Neuron (in vitro differentiated cells): ENCODE results near the gene DDB1.
A peak's percentile ranks its signal among the peaks of the same experiment; 100 is the strongest.

ENCODE experiments used
- H2AFZ ChIP-seq: one replicate; pipeline ENCODE4 v1.6.1; 2013; ENCODE audit warnings: low read depth, mild to moderate bottlenecking, inconsistent platforms, low read length, moderate library complexity
- H3K27me3 ChIP-seq: one replicate; pipeline ENCODE4 v1.6.1; 2013; ENCODE audit warnings: low read length; ENCODE audit not compliant: insufficient read depth
- H3K36me3 ChIP-seq: one replicate; pipeline ENCODE4 v1.6.1; 2013; ENCODE audit warnings: low read length; ENCODE audit not compliant: insufficient read depth
- H3K4me1 ChIP-seq: one replicate; pipeline ENCODE4 v1.6.1; 2013; ENCODE audit warnings: low read length; ENCODE audit not compliant: insufficient read depth
- H3K4me3 ChIP-seq: 2 replicates; pipeline ENCODE4 v1.5.1; 2013; ENCODE audit warnings: mild to moderate bottlenecking, low read length, moderate library complexity
- H3K9me3 ChIP-seq: one replicate; pipeline ENCODE4 v1.6.1; 2013; ENCODE audit warnings: low read length

DDB1 gene

DNA sequence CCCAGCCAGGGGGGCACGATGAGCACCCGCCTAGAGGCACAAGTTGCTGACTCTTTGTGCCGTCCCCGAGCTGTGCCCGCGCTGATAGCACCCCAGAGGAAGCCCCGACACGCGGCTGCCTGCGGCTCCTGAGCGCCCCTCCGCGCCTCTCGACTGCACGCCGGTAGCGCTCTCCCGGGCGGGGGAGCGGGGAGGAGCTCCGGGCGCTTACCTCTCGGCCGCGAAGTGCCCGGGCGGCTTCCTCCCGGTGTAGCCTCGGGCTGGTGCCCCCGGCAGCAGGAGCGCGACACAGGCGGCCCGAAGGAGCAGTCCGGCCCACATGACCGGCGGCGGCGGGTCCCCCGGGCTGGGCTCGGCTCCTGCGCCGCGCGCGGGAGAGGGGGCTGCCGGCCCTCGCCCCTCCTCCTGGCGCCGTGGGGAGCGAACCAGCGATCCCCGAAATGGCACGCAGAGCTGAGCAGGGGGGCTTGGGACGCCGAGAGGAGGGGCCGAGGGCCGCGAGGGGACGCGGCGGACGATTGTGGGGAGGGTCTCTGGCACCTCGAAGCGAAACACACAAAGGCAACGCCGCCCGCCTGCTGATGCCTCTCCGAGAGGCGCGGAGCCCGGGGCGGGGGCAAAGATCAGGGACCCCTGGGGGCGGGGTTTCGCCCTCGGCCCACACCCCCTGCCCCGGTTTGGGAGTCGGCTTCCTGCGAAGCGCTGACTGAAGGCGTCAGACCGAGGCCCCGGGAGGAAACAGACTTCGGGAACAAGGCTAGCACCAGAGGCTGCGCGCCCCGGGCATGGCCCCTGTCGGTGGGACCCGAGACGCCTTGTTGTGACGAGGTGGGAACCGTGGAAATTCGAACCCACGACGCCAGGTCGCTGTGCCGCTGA, 37.9 kb downstream of the DDB1 start, which contains the start of gene VWCE:
TSS of gene VWCE (minus strand) at position 600 of the 879 bp plus-strand sequence. CDS start at position 321, 279 bp downstream.
- peaks cover 29% of the 10 kb centered on the region for H3K36me3 ChIP-seq
- H3K27me3 ChIP-seq = no peaks in the 10 kb centered on the region
- no peaks in the 10 kb centered on the region for H3K9me3 ChIP-seq
- no peak within 1 kb of the TSS for H2AFZ ChIP-seq
- H3K4me3 ChIP-seq = peak within 1 kb of the TSS; percentile 29
- peaks cover 33% of the 10 kb centered on the region for H3K4me1 ChIP-seq

DNA sequence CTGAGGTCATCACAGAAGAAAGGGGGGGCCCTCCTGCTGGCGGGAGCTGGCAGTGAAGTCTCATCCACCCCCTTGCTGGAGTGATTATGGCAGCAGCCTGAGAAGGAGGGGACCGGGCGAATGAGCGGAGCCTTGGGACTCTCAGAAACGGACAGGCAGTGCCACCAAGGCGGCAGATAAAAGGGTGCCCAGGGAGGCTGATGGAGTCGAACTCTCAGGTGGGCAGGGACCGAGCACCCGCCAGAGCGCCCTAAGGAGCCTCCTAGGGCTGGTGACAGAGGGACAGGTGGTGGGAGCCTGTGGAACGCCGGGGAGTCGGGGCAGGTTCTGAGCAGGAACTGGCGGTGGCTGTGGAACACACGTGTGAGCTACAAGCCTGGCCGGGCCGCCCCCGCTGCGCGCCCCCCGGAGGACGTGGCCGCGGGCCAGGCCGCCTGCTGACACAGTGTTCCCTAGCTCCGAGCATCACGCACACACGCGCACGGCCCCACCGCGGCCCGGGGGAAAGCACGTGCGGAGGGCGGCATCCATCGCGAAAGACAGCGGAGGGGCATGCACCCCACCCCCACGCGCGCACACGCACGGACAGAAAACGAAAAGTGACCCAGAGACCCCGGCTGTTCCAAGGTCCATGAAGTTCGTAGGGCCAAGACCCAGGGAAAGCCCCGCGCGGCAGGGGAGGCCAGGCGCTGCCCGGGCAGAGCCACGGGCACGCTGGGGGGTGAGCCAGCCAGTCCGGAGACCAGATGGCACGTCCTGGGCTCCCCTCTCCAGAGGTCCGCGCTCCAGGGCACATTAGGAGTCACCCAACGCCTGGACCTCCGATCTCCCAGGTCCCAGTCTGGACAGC, 38.8 kb downstream of the DDB1 start:
- no peak overlapping the region for H2AFZ ChIP-seq
- no peaks in the 10 kb centered on the region for H3K9me3 ChIP-seq
- H3K4me3 ChIP-seq = peak overlapping the region; percentile 29
- H3K27me3 ChIP-seq = no peaks in the 10 kb centered on the region
- peaks cover 20% of the 10 kb centered on the region for H3K36me3 ChIP-seq
- peaks cover 31% of the 10 kb centered on the region for H3K4me1 ChIP-seq

DNA sequence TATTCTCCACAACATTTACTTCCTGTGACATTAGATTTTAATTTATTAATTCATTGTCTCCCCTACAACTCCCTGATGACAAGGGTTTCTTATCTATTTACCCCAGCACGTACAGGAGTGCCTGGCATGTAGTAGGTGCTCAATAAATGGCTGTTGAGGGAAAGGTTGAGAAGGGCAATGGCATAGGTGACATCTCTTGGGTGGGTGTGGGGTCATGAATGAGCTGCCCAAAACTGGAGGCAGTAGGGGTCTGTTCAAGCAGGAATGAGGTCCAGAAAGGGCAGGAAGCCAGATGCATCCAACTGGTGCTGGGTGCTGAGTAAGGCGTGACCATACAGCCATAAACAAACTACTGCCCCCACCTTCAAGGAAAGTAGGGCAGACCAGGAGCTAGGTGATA, 40.5 kb downstream of the DDB1 start:
- no peaks in the 10 kb centered on the region for H3K9me3 ChIP-seq
- H2AFZ ChIP-seq = no peak overlapping the region
- H3K27me3 ChIP-seq = no peaks in the 10 kb centered on the region
- H3K4me3 ChIP-seq = no peak overlapping the region
- peaks cover 15% of the 10 kb centered on the region for H3K4me1 ChIP-seq
- peaks cover 4% of the 10 kb centered on the region for H3K36me3 ChIP-seq

DNA sequence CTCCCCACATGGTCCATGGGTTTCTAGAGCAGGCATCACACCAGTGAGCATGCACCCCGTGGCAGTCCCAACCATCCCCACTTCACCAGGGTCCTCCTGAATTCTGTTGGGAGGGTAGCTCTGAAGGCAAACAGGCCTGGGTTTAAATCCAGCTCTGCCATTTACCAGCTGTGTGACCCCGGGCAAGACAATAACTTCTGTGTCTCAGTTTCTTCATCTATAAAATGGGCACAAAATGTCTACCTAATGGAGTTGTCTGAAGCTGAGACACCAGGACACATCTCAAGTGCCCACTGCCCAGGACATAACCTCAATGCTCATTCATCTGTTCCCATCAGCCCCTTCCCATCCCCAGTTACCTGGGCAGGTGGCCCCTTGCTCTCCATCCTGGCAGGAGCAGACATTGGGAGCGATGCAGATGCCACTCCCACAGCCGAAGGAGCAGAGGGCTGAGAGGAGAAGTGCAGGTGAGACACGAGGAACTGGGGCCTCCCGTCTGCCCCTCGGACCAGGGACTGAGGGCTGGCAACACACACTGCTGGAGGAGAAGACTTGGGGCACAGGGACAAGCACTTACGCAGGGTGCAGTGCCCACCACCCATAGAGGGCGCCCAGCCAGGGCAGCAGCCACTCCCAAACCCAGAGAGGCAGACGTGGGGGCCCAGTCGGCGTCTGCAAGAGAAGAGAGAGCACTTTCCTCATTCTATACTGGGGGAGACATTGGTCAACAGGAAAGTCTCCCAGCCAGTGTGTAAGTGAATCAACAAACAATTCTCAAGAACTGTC, 41.8 kb downstream of the DDB1 start:
- Histone ChIP-seq H2AFZ (no peak overlapping the region), H3K36me3 (no peaks in the 10 kb centered on the region), H3K4me3 (no peak overlapping the region), H3K9me3 (no peaks in the 10 kb centered on the region), H3K27me3 (no peaks in the 10 kb centered on the region), H3K4me1 (peaks cover 11% of the 10 kb centered on the region)

DNA sequence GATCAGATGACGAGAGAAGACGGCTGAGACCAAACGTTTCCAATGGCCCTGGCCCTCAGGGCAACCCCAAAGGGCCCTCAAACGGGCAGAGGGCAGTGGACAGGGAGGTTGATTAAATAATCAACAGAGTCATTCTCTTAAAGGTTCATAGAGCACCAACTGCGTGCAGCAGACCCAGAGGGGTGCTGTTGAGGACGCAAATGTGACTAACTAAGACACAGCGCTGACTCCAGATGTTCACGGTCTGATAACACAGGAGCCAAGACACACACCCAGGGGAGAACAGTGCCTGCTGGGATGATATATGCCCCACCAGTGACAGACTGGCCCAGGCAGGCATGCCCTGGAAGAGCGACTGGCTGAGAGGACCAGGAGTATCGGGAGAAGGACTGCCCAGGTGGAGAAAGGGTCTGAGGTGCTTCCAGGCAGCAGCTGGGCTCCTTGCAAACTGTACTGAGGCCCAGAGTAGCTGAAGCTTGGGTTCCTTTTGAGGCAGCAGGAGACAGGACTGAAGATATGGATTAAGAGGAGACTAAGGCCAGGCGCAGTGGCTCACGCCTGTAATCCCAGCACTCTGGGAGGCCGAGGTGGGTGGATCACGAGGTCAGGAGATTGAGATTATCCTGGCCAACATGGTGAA, 45.4 kb downstream of the DDB1 start:
- H3K9me3 ChIP-seq = no peaks in the 10 kb centered on the region
- peaks cover 3% of the 10 kb centered on the region for H3K36me3 ChIP-seq
- H3K4me3 ChIP-seq = no peak overlapping the region
- no peaks in the 10 kb centered on the region for H3K4me1 ChIP-seq
- H2AFZ ChIP-seq = no peak overlapping the region
- H3K27me3 ChIP-seq = no peaks in the 10 kb centered on the region

DNA sequence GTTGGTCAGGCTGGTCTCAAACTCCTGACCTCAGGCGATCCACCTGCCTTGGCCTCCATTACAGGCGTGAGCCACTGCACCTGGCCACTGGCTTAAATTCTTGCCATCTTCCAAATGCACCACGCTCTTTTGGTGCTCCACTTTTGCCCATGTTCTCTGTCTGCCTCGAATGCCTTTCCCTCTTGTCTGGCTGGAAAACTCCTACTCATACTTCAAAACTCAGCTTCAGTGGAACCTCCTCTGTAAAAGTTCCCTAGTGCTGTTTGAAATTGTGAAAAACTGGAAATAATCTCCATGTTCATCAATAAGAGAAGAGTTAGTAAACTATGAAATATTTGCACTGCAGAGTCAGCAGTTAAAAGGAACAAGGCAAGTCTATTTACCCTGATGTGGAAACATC, 49.3 kb downstream of the DDB1 start:
- Histone ChIP-seq H2AFZ (no peak overlapping the region), H3K9me3 (no peaks in the 10 kb centered on the region), H3K27me3 (no peaks in the 10 kb centered on the region), H3K36me3 (peaks cover 3% of the 10 kb centered on the region), H3K4me1 (no peaks in the 10 kb centered on the region), H3K4me3 (no peak overlapping the region)

DNA sequence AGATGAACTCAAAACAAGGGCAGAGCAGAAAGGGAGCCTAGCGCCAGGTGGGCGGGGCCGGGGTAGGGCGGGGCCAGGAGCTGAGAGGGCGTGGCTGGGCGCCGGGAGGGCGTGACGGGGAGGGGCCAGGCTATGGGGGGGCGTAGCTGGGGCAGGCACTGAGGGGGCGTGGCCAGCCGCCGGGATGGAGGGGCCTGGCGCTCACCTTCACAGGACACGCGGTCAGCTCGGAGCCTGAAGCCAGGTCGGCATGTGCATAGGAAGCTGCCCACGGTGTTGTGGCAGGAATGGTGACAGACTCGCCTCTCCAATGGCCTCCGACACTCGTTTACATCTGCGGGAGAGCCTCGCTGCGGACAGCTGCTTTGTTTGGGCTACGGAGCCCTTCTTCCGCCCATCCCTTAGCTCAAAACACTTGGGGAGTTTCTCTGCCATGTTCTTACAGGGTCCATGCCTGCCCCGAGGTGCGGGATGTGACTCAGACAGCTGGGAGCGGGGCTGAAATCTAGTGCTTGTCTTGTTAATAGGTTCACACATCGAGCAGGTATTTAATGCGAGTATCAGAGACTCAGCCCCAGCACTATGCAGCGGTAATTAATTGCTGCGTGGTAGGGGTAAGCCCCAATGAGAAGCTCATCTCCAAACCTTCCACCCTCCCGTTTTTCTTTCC, 51.2 kb downstream of the DDB1 start:
- Histone ChIP-seq H3K4me3 (no peak overlapping the region), H3K27me3 (no peaks in the 10 kb centered on the region), H2AFZ (no peak overlapping the region), H3K4me1 (no peaks in the 10 kb centered on the region), H3K9me3 (no peaks in the 10 kb centered on the region), H3K36me3 (peaks cover 3% of the 10 kb centered on the region)

DNA sequence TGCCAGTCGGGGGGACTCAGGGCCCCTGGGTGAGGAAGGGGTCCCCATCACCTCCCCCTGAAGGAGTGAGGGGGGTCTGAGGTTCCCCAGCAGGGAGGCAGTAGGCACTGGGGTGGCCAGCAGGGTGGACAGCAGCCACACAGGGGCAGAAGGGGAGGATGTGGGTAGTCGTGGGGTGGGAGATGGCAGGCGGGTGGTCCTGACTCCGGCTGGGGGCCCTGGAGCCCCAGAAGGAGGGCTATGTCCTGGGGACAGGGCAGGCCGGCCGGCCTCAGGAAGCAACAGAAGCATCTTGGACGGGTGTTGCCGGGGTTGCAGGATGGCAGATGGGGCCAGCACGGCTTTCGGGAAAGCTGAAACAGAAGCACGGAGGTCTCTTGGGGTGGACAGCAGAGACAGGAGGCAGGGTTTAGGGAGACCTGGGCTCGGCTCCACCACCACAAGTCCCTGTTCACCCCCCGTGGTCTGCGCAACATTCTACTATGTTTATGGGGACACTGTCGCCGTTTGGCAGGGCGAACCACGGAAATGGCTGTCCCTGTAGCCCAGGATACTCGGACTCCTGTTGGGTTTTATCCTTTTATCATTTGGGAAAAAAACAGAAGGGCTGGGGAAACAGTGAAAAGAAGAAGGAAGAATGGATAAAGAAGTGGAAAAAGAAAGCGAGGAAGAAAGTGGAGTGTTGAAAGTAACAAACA, 51.9 kb downstream of the DDB1 start:
- H3K4me1 ChIP-seq = no peaks in the 10 kb centered on the region
- no peaks in the 10 kb centered on the region for H3K9me3 ChIP-seq
- H3K4me3 ChIP-seq = no peak overlapping the region
- no peak overlapping the region for H2AFZ ChIP-seq
- no peaks in the 10 kb centered on the region for H3K27me3 ChIP-seq
- H3K36me3 ChIP-seq = peaks cover 3% of the 10 kb centered on the region

DNA sequence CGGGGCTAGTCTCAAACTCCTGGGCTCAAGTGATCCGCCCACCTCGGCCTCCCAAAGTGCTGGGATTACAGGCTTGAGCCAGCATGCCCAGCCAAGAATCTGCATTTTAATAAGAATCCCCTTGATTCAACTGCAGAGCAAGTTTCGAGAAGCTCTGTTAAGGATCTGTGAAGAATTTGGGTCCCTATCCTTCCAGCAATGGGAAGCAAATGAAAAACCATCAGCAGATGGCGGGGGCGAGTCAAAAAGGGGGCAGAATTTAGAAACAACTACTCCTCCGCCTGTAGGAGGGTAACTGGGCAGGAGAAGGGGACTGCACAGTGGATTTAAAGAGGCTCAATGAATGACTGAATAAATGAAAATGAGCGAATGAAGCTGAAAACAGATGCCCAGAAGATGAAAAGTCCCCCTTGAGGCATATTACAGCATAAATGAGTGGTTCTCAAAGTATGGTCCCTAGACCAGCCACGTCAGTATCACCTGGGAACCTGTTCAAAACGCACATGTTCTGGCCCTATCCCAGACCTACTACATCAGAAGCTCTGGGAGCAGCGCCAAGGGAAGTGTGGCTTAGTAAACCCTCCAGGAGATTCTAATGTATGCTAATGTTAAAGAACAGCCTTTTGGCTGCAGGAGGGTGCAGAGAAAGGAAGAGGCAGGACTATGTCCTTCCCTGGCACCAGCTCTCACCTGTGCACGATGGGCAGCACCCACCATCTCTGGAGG, 52.8 kb downstream of the DDB1 start:
- Histone ChIP-seq H3K36me3 (no peaks in the 10 kb centered on the region), H3K27me3 (no peaks in the 10 kb centered on the region), H2AFZ (no peak overlapping the region), H3K9me3 (no peaks in the 10 kb centered on the region), H3K4me3 (no peak overlapping the region), H3K4me1 (no peaks in the 10 kb centered on the region)

DNA sequence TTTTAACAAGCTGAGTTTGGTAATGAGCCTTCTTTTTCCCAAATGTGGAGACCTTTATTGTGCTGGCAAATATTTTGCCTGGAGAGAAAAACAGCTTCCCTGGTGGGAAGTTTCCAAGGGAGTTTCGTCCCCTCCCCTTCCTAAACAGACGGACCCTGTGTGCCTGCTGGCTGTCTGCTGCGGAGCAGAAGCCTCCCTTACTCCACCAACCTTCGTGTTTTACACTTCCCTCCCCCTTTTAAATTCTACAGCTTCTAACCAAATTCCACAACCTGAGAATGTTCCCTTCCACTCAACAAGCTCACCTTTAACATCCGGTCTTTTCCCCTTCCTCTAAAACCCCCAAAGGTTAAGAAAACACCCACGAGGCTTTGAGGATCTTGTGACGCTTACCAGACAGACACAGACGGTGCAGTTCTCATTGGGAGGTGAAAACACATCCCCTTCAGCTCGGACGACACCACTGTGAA, 54.9 kb downstream of the DDB1 start:
- Histone ChIP-seq H3K4me3 (no peak overlapping the region), H2AFZ (no peak overlapping the region), H3K4me1 (no peaks in the 10 kb centered on the region), H3K9me3 (no peaks in the 10 kb centered on the region), H3K27me3 (no peaks in the 10 kb centered on the region), H3K36me3 (no peaks in the 10 kb centered on the region)
